Hematopoietic multipotent progenitor cell (in vitro differentiated cells): ENCODE measurements around the gene GLIS1. TPM values are rescaled to one million over a fixed set of nuclear protein-coding genes. Genes with fewer than 3 reads are reported as not detected.

ENCODE experiments used
- DNase-seq, 3 donors: peaks; one replicate each; pipeline ENCODE4 v3.0.0-alpha.2; 2011 to 2015; ENCODE audit warnings: low read depth in 2 of 3, low spot score in 2 of 3
- small RNA-seq: library from RNA; depleted of rRNA; stranded (forward); fragments of <200 nt; gene quantifications from one replicate; pipeline ENCODE3, GENCODE V24; 2012
- total RNA-seq: library from RNA; depleted of rRNA; stranded (reverse); fragments of >200 nt; gene quantifications from one replicate; pipeline ENCODE4 v1.2.3, GENCODE V29; 2012

Gene GLIS1
- total RNA-seq, 1 donor: not detected

- DNase-seq: no peak
Measured at GRCh38 chr1:53459321-53460175, 279.4 kb downstream of the GLIS1 start, which contains the start of gene DMRTB1. TSS of gene DMRTB1 (plus strand) at chr1:53459399. CDS start at chr1:53459454, 55 bp downstream.

DNA sequence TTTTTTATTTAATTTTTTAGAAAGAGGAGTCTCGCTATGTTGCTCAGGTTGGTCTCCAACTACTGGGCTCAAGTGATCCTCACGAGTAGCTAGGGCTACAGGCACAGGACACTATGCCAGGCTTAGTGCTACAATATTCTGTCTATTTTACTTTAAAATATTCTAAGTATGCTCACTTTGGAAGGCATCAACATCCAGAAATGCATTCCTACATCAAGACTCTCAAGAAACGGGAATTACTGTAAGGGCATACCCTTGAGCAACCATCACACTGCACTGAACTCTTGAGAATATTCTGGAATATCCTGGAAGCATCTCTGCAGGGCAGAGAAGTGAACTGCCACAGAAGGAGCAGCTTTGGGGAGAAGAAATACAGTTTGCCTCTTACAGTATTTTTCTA is 280.3 kb downstream of the GLIS1 start:
- no peak for DNase-seq

Small RNA genes lying within 50 kb of the gene (small RNA-seq; reads per million reads assigned to genes)
- gene RF00418 (not detected), gene RNU7-95P (not detected)

Other genes starting within 250 kb of the GLIS1 start
- 22.1 TPM for gene NDC1, start 99.1 kb upstream of the GLIS1 start, total RNA-seq
- 19.9 TPM for gene YIPF1, start 150.6 kb upstream of the GLIS1 start, total RNA-seq
- gene DIO1, start 155.0 kb upstream of the GLIS1 start, total RNA-seq: not detected
- 5.9 TPM for gene IFT25, start 206.5 kb upstream of the GLIS1 start, total RNA-seq
- gene LRRC42, start 207.2 kb upstream of the GLIS1 start, total RNA-seq: 8.9 TPM